K562 (cell line): ENCODE measurements around the gene RBM26. TPM values are rescaled to one million over a fixed set of nuclear protein-coding genes. Genes with fewer than 3 reads are reported as not detected.
A peak's percentile ranks its signal among the peaks of the same experiment; 100 is the strongest.

ENCODE experiments used
- ATAC-seq: fragments of 200-7000 bp; cut with Tn5 transposase; 3 replicates; pipeline ENCODE4 v1.9.1; 2020; ENCODE audit warnings: moderate library complexity
- BruUV-seq: library from RNA; stranded (reverse); fragments of 400-500 nt; replicated peaks from 2 replicates; lab custom pipeline; 2021; lab: Mats Ljungman, UMichigan
- CTCF ChIA-PET: fragments of 300-600 bp; formaldehyde crosslinking; extraction: SDS; loops from one replicate; lab custom pipeline; 2021; ENCODE audit warnings: low intra/inter-chr PET ratio; lab: Yijun Ruan, JAX
- POLR2A ChIA-PET: fragments of 300-600, 350-650 bp; sonication (Branson Sonifier 250); formaldehyde crosslinking; extraction: SDS; loops from one replicate; lab custom pipeline; 2021; ENCODE audit warnings: antibody characterized with exemption, inconsistent platforms; lab: Yijun Ruan, JAX
- DNase-seq, 4 experiments: peaks; one replicate each; pipeline versions ENCODE4 v3.0.0 to v3.0.0-alpha.2; 2011 to 2018; ENCODE audit warnings: low spot score in 3 of 4, mixed read lengths in 3 of 4; ENCODE audit errors: extremely low read depth in 1 of 4
- FAIRE-seq: peaks from 2 replicates; lab custom pipeline; 2011; peaks lifted over from hg19 to GRCh38; lab: Jason Lieb, UNC
- H2AFZ ChIP-seq: 2 replicates; pipeline ENCODE4 v1.6.0; 2011; ENCODE audit warnings: low read depth, low read length, control low read depth, inconsistent platforms
- H3K27ac ChIP-seq: fragments of 200-600 bp; 3 replicates; pipeline ENCODE4 v1.8.0; 2011; ENCODE audit warnings: low read depth, mild to moderate bottlenecking, control low read depth, inconsistent platforms, low read length, moderate library complexity, mixed read lengths; ENCODE audit errors: extremely low read depth
- H3K27me3 ChIP-seq, 2 experiments: fragments of 300-600 bp in 1 of 2; 2 replicates in 1 of 2; 3 replicates in 1 of 2; pipeline versions ENCODE4 v1.6.0 to v1.8.0; 2011; ENCODE audit warnings: inconsistent platforms in 2 of 2, low read length in 2 of 2, mild to moderate bottlenecking in 1 of 2, mixed read lengths in 1 of 2, moderate library complexity in 1 of 2; ENCODE audit not compliant: control insufficient read depth in 2 of 2, insufficient read depth in 2 of 2
- H3K36me3 ChIP-seq: fragments of 300-600 bp; 3 replicates; pipeline ENCODE4 v1.8.0; 2011; ENCODE audit warnings: mild to moderate bottlenecking, low read length, inconsistent platforms; ENCODE audit not compliant: control insufficient read depth, insufficient read depth
- H3K4me1 ChIP-seq, 2 experiments: fragments of 200-600 bp in 1 of 2; replicated peaks in 1 of 2; 2 replicates in 1 of 2; 3 replicates in 1 of 2; pipeline versions ENCODE4 v1.5.1 to v1.8.0; 2011; ENCODE audit warnings: inconsistent platforms in 2 of 2, low read length in 2 of 2, mild to moderate bottlenecking in 1 of 2, mixed read lengths in 1 of 2, moderate library complexity in 1 of 2; ENCODE audit not compliant: control insufficient read depth in 2 of 2, insufficient read depth in 2 of 2
- H3K4me2 ChIP-seq: 2 replicates; pipeline ENCODE4 v1.6.1; 2011; ENCODE audit warnings: low read length, control low read depth, inconsistent platforms, mixed read lengths; ENCODE audit not compliant: insufficient read depth
- H3K4me3 ChIP-seq: fragments of 200-600 bp; sonication (generic), shearing (Covaris generic); 2 replicates; pipeline ENCODE4 v1.5.1; 2016; ENCODE audit warnings: control low read depth, inconsistent platforms
- H3K79me2 ChIP-seq: fragments of 200-600 bp; 3 replicates; pipeline ENCODE4 v1.8.0; 2011; ENCODE audit warnings: low read length, inconsistent platforms; ENCODE audit not compliant: control insufficient read depth, insufficient read depth
- H3K9ac ChIP-seq, 2 experiments: 2 replicates each; pipeline versions ENCODE4 v1.6.0 to v1.6.1; 2011; ENCODE audit warnings: low read depth in 2 of 2, low read length in 2 of 2, control low read depth in 1 of 2, inconsistent platforms in 1 of 2, mild to moderate bottlenecking in 1 of 2, mixed read lengths in 1 of 2; ENCODE audit not compliant: insufficient read depth in 1 of 2
- H3K9me1 ChIP-seq: one replicate; pipeline ENCODE4 v1.6.0; 2011; ENCODE audit warnings: inconsistent platforms, mild to moderate bottlenecking, low read length, moderate library complexity; ENCODE audit not compliant: control insufficient read depth, insufficient read depth
- H3K9me3 ChIP-seq: replicated peaks from 2 replicates; pipeline ENCODE4 v1.5.1; 2011; ENCODE audit warnings: low read depth, low read length, inconsistent platforms; ENCODE audit not compliant: control insufficient read depth, insufficient read depth
- H4K20me1 ChIP-seq: replicated peaks from 2 replicates; pipeline ENCODE4 v1.6.1; 2011; ENCODE audit warnings: low read length, inconsistent platforms, mixed read lengths; ENCODE audit not compliant: control insufficient read depth, insufficient read depth
- GABPB1 ChIP-seq: sonication (generic); formaldehyde crosslinking; IDR thresholded peaks from 2 replicates; pipeline ENCODE4 v1.8.0; 2022; ENCODE audit warnings: mild to moderate bottlenecking, missing genetic modification reagents
- NCOA4 ChIP-seq: fragments of 450-650 bp; IDR thresholded peaks from 2 replicates; pipeline ENCODE4 v1.6.1; 2018; ENCODE audit warnings: mild to moderate bottlenecking; ENCODE audit not compliant: partially characterized antibody
- SIRT6 ChIP-seq: IDR thresholded peaks from one replicate; pipeline ENCODE4 v1.6.1; 2012; ENCODE audit warnings: low read depth, mild to moderate bottlenecking, control low read depth, inconsistent platforms, low read length, moderate library complexity
- ZNF224 ChIP-seq: sonication (generic); formaldehyde crosslinking; IDR thresholded peaks from 2 replicates; pipeline ENCODE4 v1.8.0; 2022; ENCODE audit warnings: mild to moderate bottlenecking, missing genetic modification reagents
- ZNF449 ChIP-seq: fragments of 250-450 bp; sonication (Bioruptor Pico); IDR thresholded peaks from 2 replicates; pipeline ENCODE4 v1.8.0; 2022; ENCODE audit warnings: moderate library complexity, mild to moderate bottlenecking, inconsistent platforms
- ZNF561 ChIP-seq: fragments of 450-650 bp; formaldehyde crosslinking; conservative IDR thresholded peaks from 2 replicates; pipeline ENCODE4 v1.4.0; 2020; ENCODE audit warnings: mild to moderate bottlenecking, moderate library complexity
- ZNF79 ChIP-seq: fragments of 250-450 bp; sonication (Bioruptor Pico); IDR thresholded peaks from 2 replicates; pipeline ENCODE4 v1.4.0; 2020; ENCODE audit warnings: low read depth, mild to moderate bottlenecking, moderate library complexity
- whole genome bisulfite sequencing: fragments of 100-300 bp; shearing (Covaris generic); methylation state at CpG from one replicate; pipeline ENCODE4 v1.1.6; 2016; ENCODE audit warnings: low coverage, mixed read lengths; ENCODE audit not compliant: insufficient coverage; ENCODE audit errors: missing lambda C conversion rate; 5-methylcytosine and 5-hydroxymethylcytosine counted together
- in situ Hi-C: fragments of 300-500 bp; cut with MboI; formaldehyde crosslinking; loops from 4 replicates; pipeline ENCODE4 v1.15.0; 2018; ENCODE audit warnings: inconsistent platforms, mixed read lengths
- intact Hi-C: fragments of 100-400 bp; cut with micrococcal nuclease; formaldehyde crosslinking; loops from 2 replicates; pipeline ENCODE4 v1.14.2; 2022
- polyA plus RNA-seq, 8 experiments: library from polyadenylated mRNA; depleted of rRNA in 4 of 8; stranded (reverse) in 5 of 8; unstranded in 3 of 8; fragments of >200 nt; fragmentation: Nextera tagmentation in 2 of 8; fragmentation: Illumina TruSeq in 1 of 8; extraction: Ambion mirVana in 2 of 8; extraction: Trizol in 1 of 8; gene quantifications; 2 replicates each; pipeline versions ENCODE4 v1.2.1 to v1.2.3, GENCODE V29; 2011 to 2014; ENCODE audit warnings: inconsistent platforms in 1 of 8, missing spikeins in 1 of 8
- total RNA-seq, 7 experiments: library from RNA; depleted of rRNA in 6 of 7; stranded (reverse); fragments of >200 nt in 6 of 7; fragmentation: Illumina TruSeq in 2 of 7; extraction: Trizol in 2 of 7; gene quantifications; 2 replicates each; pipeline versions ENCODE4 v1.2.1 to v1.2.3, GENCODE V29; 2011 to 2021; ENCODE audit warnings: low replicate concordance in 1 of 7
- TF ChIP-seq, protein P1 (sequence below): sonication (generic); formaldehyde crosslinking; IDR thresholded peaks from 2 replicates; pipeline ENCODE4 v1.8.0; 2022; ENCODE audit warnings: missing genetic modification reagents, mild to moderate bottlenecking, borderline replicate concordance

The RBM26 gene
- total and polyA plus RNA-seq, 9 of the 15 experiments (the other 6 are each of a cell fraction or from before 2014, with no cell fraction given), result 10.0 to 42.4 (median 26.4) TPM

DNA sequence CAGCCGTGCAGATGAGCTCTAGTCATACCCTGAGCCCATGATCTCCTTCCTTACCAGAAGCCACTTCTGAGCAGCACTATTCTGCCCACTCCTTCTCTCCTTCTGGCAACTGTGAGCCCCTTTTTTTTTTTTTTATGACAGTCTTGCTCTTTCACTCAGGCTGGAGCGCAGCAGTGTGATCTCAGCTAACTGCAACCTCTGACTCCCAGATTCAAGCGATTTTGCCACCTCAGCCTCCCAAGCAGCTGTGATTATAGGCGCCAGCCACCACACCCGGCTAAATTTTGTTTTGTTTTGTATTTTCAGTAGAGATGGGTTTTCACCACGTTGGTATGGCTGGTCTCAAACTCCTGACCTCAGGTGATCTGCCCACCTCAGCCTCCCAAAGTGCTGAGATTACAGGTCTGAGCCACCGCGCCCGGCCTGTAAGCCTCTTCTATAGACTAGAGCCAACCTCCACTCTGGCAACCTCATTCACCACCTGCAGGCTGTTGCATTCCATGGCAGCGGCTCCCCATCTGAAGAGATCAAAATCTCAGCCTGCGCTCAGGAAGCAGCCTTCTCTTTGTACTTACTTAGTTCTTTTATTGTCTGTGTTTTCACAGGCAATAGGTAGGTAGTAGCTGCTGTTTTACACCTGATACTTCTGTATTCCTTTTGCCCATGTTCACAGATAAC lies 40.1 kb upstream of the RBM26 start:
- H3K4me2 ChIP-seq, result no peak overlapping the region
- peaks cover 0 to 3% of the 10 kb centered on the region in 2 experiments; a peak in 3 of 5 replicates for H3K4me1 ChIP-seq
- H3K27me3 ChIP-seq, result no peaks in the 10 kb centered on the region
- no peak for TF ChIP-seq ZNF561
- TF ChIP-seq ZNF224, result no peak
- no peak for TF ChIP-seq SIRT6
- no peak for TF ChIP-seq GABPB1
- TF ChIP-seq ZNF79, result peak; percentile 45; the same call in 1 of the 2 replicates
- no peak for TF ChIP-seq NCOA4
- no peak for TF ChIP-seq ZNF449 (CRISPR knock-in tag)
- TF ChIP-seq, protein P1, sequence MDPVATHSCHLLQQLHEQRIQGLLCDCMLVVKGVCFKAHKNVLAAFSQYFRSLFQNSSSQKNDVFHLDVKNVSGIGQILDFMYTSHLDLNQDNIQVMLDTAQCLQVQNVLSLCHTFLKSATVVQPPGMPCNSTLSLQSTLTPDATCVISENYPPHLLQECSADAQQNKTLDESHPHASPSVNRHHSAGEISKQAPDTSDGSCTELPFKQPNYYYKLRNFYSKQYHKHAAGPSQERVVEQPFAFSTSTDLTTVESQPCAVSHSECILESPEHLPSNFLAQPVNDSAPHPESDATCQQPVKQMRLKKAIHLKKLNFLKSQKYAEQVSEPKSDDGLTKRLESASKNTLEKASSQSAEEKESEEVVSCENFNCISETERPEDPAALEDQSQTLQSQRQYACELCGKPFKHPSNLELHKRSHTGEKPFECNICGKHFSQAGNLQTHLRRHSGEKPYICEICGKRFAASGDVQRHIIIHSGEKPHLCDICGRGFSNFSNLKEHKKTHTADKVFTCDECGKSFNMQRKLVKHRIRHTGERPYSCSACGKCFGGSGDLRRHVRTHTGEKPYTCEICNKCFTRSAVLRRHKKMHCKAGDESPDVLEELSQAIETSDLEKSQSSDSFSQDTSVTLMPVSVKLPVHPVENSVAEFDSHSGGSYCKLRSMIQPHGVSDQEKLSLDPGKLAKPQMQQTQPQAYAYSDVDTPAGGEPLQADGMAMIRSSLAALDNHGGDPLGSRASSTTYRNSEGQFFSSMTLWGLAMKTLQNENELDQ (CRISPR knock-in tag), result no peak
- no peaks in the 10 kb centered on the region for H3K79me2 ChIP-seq
- intact Hi-C loops (no loop called here), in situ Hi-C loops (loop anchor here (25.0 kb wide), 1 partner anchor 891 kb away; the partner anchor contains the start of gene SPRY2)
- ATAC-seq (no peak; the same call in 2 of the 3 replicates), DNase-seq (no peak), FAIRE-seq (no peak)
- H3K4me3 ChIP-seq, result no peak overlapping the region
- H3K9ac ChIP-seq, result no peak overlapping the region
- no peaks in the 10 kb centered on the region for H3K9me3 ChIP-seq
- no peaks in the 10 kb centered on the region for H4K20me1 ChIP-seq
- peak overlapping the region; percentile 59; the same call in 1 of the 2 replicates for H2AFZ ChIP-seq
- H3K9me1 ChIP-seq, result no peaks in the 10 kb centered on the region
- no peak overlapping the region for H3K27ac ChIP-seq
- 34% methylated on average over 6 of the region's 11 CpGs for WGBS
- ChIA-PET POLR2A (interaction anchor here (1.0 kb wide), 1 partner anchor 13 kb away, joined by 3 read pairs; no protein-coding TSS in a partner anchor), CTCF (no interaction called here)
- BruUV-seq, result no TSS peak
- no peaks in the 10 kb centered on the region for H3K36me3 ChIP-seq
